ENCODE data around the gene NHP2.
"Not testable (repeated sequence)": the region's sequence is repeated elsewhere in the genome, so short reads cannot be mapped to it uniquely, and the experiment has no call there.

Gene NHP2

DNA sequence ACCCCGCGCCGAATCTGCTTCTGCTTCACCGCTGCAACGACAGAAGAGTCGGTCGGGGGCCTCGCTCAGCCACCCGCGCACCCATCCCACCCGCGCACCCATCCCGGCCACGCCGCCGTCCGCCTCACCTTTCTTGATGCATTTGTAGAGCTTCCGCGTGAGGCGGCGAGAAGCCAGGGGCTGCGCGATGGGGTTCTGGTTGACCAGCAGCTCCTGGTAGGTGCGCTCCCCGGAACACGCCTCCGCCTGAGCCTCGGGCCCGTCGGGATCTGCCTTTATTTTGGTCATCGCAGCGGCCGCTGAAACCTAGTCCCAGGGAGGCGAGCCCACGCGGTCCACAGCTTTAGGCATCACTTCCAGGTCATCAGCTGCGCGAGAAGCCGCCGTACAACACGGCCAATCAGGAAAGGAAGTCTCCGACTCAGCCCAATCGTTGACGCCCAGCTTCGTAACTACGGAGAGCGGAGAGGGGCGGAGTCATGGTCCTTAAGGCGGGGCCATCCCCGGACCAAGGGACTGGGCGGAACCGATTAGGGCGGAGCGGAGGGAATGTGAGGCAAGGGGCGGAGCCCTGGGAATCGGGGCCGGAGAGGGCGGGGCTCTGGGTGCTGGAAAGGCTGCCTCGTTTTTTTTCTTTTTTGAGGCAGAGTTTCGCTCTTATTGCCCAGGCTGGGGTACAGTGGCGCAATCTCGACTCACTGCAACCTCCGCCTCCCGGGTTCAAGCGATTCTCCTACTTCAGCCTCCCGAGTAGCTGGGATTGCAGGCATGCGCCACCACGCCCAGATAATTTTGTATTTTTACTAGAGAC is at the start of gene NHP2:
Gene NHP2 (minus strand): TSS at position 356 of the 811 bp plus-strand sequence. CDS start 68 bp downstream, at position 288.
- peak; percentile 96 for DNase-seq (ENCODE audit: low read depth)

- no peak for DNase-seq (ENCODE audit: low read depth)
These were observed 48.9 kb upstream of the NHP2 start for GRCh38 chr5:178202541-178202940.

- DNase-seq (ENCODE audit: low read depth), result no peak
These were observed 48.2 kb upstream of the NHP2 start for GRCh38 chr5:178201927-178202235.

DNA sequence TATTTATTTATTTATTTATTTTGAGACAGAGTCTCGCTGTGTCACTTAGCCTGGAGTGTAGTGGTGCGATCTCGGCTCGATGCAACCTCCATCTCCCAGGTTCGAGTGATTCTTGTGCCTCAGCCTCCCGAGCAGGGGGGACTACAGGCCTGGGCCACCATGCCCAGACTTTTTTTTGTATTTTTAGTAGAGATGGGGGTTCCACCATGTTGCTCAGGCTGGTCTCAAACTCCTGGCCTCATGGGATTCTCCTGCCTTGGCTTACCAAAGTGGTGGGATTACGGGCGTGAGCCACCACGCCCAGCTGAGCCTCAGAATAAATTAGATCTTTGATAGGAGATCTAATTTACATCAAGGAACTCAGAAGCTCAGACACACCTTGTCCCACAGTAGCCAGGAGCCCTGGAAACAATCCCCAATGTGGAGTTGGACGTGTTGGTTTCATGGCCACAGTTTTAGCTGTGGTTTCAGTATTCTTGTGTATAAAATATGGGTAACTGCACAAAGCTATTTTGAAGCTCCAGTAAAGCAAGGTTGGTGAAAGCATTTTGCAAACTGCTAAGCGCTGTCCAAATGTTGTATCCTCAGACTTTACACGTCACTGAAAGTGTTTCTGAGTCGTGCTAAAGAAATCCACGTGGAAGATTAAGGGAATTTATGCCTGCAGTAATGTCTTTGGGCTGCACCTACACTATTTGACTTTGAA is 47.7 kb upstream of the NHP2 start:
- DNase-seq (ENCODE audit: low read depth), result no peak

DNA sequence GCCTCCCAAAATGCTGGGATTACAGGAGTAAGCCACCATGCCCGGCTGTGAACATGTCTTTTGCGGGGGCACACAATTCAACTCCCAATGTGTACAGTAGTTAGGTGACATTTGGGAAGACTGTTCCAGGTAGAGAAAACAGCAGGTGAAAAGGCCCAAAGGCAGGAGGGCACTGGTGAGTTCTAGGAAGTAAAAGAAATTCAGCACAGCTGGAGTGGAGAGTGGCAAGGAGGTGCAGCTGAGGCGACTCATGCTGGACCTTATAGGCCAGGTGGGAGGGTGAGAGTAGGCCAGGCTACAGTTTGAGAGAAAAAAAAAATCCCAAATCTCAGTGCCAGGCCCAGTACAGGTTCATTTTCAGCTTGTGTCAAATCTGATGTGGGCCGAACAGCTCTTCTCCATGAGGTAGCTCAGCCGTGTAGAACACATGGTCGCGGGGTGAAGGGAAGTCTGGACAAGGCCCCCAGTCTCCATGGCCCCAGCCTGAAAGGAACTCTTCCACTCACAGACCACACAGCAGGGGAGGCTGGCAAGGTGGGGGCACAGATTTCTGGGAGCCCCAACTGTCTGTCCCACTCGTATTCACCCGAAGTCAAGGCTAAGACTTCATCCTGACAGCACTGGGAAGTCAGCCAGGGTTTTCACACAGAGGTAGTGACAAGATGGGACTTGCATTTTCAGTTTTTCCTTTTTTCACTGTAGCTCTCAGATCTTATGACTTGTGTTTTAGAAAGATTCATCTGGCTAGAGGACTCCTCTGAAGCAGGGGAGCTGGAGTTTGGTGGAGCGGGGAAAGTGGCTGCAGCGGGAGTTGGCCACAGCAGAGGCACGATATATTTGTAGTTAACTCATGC is 46.1 kb upstream of the NHP2 start:
- no peak for DNase-seq (ENCODE audit: low read depth)

GRCh38 chr5:178198706-178199105 is 45.0 kb upstream of the NHP2 start:
- DNase-seq (ENCODE audit: low read depth), result no peak

DNA sequence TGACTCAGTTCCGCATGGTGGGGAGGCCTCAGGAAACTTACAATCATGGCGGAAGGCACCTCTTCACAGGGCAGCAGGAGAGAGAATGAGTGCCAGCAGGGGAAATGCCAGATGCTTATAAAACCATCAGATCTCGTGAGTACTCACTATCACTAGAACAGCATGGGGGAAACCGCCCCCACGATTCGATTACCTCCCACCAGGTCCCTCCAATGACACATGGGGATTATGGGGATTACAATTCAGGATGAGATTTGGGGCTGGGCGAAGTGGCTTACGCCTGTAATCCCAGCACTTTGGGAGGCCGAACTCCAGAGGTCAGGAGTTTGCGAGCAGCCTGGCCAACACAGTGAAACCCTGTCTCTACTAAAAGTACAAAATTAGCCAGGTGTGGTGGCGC is 44.5 kb upstream of the NHP2 start:
- not testable (repeated sequence) for DNase-seq (ENCODE audit: low read depth)

GRCh38 chr5:178196986-178197385 is 43.3 kb upstream of the NHP2 start:
- DNase-seq (ENCODE audit: low read depth), result no peak

DNA sequence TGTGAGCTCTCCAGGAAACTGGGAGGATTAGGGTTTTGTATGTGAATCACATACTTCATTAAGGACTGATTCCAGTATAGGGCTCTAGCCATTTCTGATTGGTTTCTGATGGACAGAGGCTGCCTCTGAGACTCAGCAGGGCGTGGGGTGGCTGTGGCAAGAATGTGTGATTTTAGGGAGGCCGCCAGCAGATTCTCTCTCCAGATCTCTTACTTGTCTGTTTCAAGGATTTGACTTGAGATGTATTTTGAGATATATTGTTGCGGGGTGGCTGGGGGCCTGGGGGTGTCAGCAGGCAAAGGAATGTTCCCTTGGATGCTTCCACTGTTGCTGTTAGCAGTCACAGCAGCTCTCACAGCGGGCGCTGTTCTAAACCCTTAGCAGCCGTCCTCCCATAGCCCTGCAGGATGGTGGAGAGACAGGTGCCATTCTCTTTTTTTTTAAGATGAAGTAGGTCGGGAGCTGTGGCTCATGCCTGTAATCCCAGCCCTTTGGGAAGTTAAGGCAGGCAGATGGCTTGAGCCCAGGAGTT is 42.7 kb upstream of the NHP2 start:
- DNase-seq (ENCODE audit: low read depth), result no peak

- DNase-seq (ENCODE audit: low read depth), result no peak
These were observed 40.3 kb upstream of the NHP2 start for GRCh38 chr5:178194026-178194425.

- DNase-seq (ENCODE audit: low read depth), result no peak
These were observed 39.6 kb upstream of the NHP2 start for GRCh38 chr5:178193251-178193809.

DNA sequence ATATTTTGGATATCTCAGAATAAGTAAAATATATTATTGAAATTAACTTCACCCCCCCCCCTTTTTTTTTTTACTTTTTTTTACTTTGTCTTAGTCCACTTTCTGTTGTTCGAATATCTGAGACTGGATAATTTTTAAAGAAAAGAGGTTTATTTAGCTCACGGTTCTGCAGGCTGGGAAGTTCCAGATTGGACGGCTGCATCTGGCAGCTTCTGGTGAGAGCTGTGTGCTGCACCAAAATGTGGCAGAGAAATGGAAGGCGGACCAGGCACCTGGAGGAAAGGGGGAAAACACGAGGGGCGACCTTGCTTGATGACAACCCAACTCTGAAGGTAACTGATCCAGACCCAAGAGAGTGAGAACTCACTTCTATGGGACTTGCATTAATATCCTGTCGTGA is 39.1 kb upstream of the NHP2 start:
- no peak for DNase-seq (ENCODE audit: low read depth)

GRCh38 chr5:178192244-178192643 is 38.6 kb upstream of the NHP2 start:
- DNase-seq (ENCODE audit: low read depth), result no peak

DNA sequence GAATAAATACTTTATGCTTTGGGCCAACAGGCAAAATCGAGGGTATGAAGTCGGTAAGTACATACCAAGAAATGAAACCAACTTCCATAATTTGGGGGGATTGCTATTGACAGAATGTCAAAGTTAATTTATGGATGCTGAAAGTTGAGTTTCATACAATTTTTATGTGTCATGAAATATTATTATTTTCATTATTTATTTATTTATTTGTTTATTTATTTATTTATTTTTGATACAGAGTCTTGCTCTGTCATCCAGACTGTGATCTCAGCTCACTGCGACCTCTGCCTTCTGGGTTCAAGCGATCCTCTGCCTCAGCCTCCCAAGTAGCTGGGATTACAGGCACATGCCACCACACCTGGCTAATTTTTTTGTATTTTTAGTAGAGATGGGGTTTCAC is 38.0 kb upstream of the NHP2 start:
- DNase-seq (ENCODE audit: low read depth), result no peak

- no peak for DNase-seq (ENCODE audit: low read depth)
These were observed 35.7 kb upstream of the NHP2 start for GRCh38 chr5:178189433-178189832.

GRCh38 chr5:178187014-178187413 is 33.3 kb upstream of the NHP2 start, which contains the start of gene GMCL2:
Gene GMCL2, minus strand, starts transcription at chr5:178187371. Its CDS starts 72 bp downstream, at chr5:178187299.
- DNase-seq (ENCODE audit: low read depth), result no peak

GRCh38 chr5:178186427-178186826 is 32.7 kb upstream of the NHP2 start:
- no peak for DNase-seq (ENCODE audit: low read depth)

DNA sequence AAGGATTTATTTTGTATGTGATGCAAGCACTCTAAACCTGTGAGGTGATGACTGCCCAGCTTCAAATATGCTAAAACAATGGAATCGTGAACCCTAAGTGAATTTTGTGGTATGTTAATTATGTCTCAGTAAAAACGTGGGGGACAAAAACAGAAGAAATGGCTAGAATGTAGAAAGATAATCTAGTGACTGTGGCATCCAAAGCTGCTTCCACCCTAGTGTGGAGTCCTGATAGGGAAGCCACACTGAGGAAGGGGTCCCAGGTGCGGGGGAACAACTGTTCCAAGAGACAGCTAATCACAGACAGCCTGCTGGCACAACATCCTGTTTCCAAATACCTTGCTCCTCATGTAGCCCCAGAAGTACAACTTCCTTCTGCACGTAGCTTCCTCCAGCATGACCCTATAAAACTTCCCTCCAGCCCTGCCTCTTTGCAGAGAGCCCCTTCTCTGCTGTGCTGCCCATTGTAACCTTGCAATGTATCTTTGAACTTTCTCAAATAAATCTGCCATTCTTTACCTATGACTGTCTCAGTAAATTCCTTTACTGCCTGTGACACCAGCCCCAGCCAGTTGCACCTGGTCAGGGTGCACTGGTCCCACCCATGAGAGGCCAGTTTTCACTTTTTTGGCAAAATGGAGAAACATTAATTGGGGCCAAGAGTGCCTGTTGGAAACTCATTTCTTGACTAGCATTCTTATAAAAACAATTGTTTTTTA is 28.6 kb upstream of the NHP2 start:
- no peak for DNase-seq (ENCODE audit: low read depth)

GRCh38 chr5:178180141-178180863 is 26.6 kb upstream of the NHP2 start:
- no peak for DNase-seq (ENCODE audit: low read depth)

GRCh38 chr5:178177569-178177968 is 23.9 kb upstream of the NHP2 start:
- DNase-seq (ENCODE audit: low read depth), result no peak

- no peak for DNase-seq (ENCODE audit: low read depth)
These were observed 23.1 kb upstream of the NHP2 start for GRCh38 chr5:178176791-178177190.
